ENCODE data around the gene CERS1. TPM values are rescaled to one million over a fixed set of nuclear protein-coding genes. Genes with fewer than 3 reads are reported as not detected.

CERS1 gene
- total and polyA plus RNA-seq, 8 donors: 0.20 to 4.0 (median 3.4) TPM

- H3K9me3 ChIP-seq: no peaks in the 10 kb centered on the region
- H3K36me3 ChIP-seq: peaks cover 0 to 69% of the 10 kb centered on the region in 2 donors
- H3K4me1 ChIP-seq: peaks cover 0 to 22% of the 10 kb centered on the region in 2 donors
- ATAC-seq (no peak), DNase-seq (no peak)
- peak; percentile 14 to 36 for TF ChIP-seq CTCF (IDR thresholded peaks at IDR 0.05)
- peaks cover 0 to 26% of the 10 kb centered on the region in 2 donors for H3K27me3 ChIP-seq
- no peak overlapping the region for H3K4me3 ChIP-seq
- no peak overlapping the region for H3K27ac ChIP-seq
- intact Hi-C loops (cut with DNase I): no loop called here
Measured at GRCh38 chr19:18866800-18867123, 29.2 kb downstream of the CERS1 start.

GRCh38 chr19:18865973-18866799 lies 29.8 kb downstream of the CERS1 start:
- H3K4me3 ChIP-seq: no peak overlapping the region
- peak; percentile 91 for ATAC-seq
- H3K9me3 ChIP-seq: no peaks in the 10 kb centered on the region
- TF ChIP-seq CTCF (IDR thresholded peaks at IDR 0.05): peak; percentile 95 to 99
- H3K27ac ChIP-seq: no peak overlapping the region
- intact Hi-C loops (cut with DNase I): no loop called here
- peaks cover 0 to 22% of the 10 kb centered on the region in 2 donors for H3K4me1 ChIP-seq
- DNase-seq: peak in 2 of 4 donors; percentile 70 to 94
- peaks cover 0 to 26% of the 10 kb centered on the region in 2 donors for H3K27me3 ChIP-seq
- peaks cover 0 to 74% of the 10 kb centered on the region in 2 donors for H3K36me3 ChIP-seq

GRCh38 chr19:18865106-18865972 lies 30.6 kb downstream of the CERS1 start:
- Histone ChIP-seq H3K9me3 (no peaks in the 10 kb centered on the region), H3K27me3 (peaks cover 0 to 22% of the 10 kb centered on the region in 2 donors), H3K27ac (no peak overlapping the region), H3K4me1 (peaks cover 0 to 20% of the 10 kb centered on the region in 2 donors), H3K36me3 (peaks cover 0 to 83% of the 10 kb centered on the region in 2 donors), H3K4me3 (no peak overlapping the region)
- no peak for TF ChIP-seq CTCF (IDR thresholded peaks at IDR 0.05)
- peak; percentile 9 for ATAC-seq
- peak in 1 of 4 donors; percentile 65 for DNase-seq
- intact Hi-C loops (cut with DNase I): no loop called here

- no peak for ATAC-seq
- peaks cover 0 to 8% of the 10 kb centered on the region in 2 donors for H3K27me3 ChIP-seq
- intact Hi-C loops (cut with DNase I): no loop called here
- DNase-seq: peak in 1 of 4 donors; percentile 67
- peaks cover 0 to 13% of the 10 kb centered on the region in 2 donors for H3K4me1 ChIP-seq
- H3K4me3 ChIP-seq: no peak overlapping the region
- H3K36me3 ChIP-seq: peaks cover 0 to 97% of the 10 kb centered on the region in 2 donors
- no peak for TF ChIP-seq CTCF (IDR thresholded peaks at IDR 0.05)
- no peak overlapping the region for H3K27ac ChIP-seq
- no peaks in the 10 kb centered on the region for H3K9me3 ChIP-seq
Measured at GRCh38 chr19:18863843-18864362, 32.1 kb downstream of the CERS1 start.
